K562 (cell line): ENCODE measurements around the gene ARID5B. TPM values are rescaled to one million over a fixed set of nuclear protein-coding genes. Genes with fewer than 3 reads are reported as not detected.

Experiments
- ATAC-seq: fragments of 200-7000 bp; cut with Tn5 transposase; 3 replicates; pipeline ENCODE4 v1.9.1; 2020; ENCODE audit warnings: moderate library complexity
- BruUV-seq: library from RNA; stranded (reverse); fragments of 400-500 nt; replicated peaks from 2 replicates; lab custom pipeline; 2021; lab: Mats Ljungman, UMichigan
- CTCF ChIA-PET: fragments of 300-600 bp; formaldehyde crosslinking; extraction: SDS; loops from one replicate; lab custom pipeline; 2021; ENCODE audit warnings: low intra/inter-chr PET ratio; lab: Yijun Ruan, JAX
- POLR2A ChIA-PET: fragments of 300-600, 350-650 bp; sonication (Branson Sonifier 250); formaldehyde crosslinking; extraction: SDS; loops from one replicate; lab custom pipeline; 2021; ENCODE audit warnings: antibody characterized with exemption, inconsistent platforms; lab: Yijun Ruan, JAX
- DNase-seq, 4 experiments: peaks; one replicate each; pipeline versions ENCODE4 v3.0.0 to v3.0.0-alpha.2; 2011 to 2018; ENCODE audit warnings: low spot score in 3 of 4, mixed read lengths in 3 of 4; ENCODE audit errors: extremely low read depth in 1 of 4
- FAIRE-seq: peaks from 2 replicates; lab custom pipeline; 2011; peaks lifted over from hg19 to GRCh38; lab: Jason Lieb, UNC
- H2AFZ ChIP-seq: 2 replicates; pipeline ENCODE4 v1.6.0; 2011; ENCODE audit warnings: low read depth, low read length, control low read depth, inconsistent platforms
- H3K27ac ChIP-seq: fragments of 200-600 bp; 3 replicates; pipeline ENCODE4 v1.8.0; 2011; ENCODE audit warnings: low read depth, mild to moderate bottlenecking, control low read depth, inconsistent platforms, low read length, moderate library complexity, mixed read lengths; ENCODE audit errors: extremely low read depth
- H3K27me3 ChIP-seq, 2 experiments: fragments of 300-600 bp in 1 of 2; 2 replicates in 1 of 2; 3 replicates in 1 of 2; pipeline versions ENCODE4 v1.6.0 to v1.8.0; 2011; ENCODE audit warnings: inconsistent platforms in 2 of 2, low read length in 2 of 2, mild to moderate bottlenecking in 1 of 2, mixed read lengths in 1 of 2, moderate library complexity in 1 of 2; ENCODE audit not compliant: control insufficient read depth in 2 of 2, insufficient read depth in 2 of 2
- H3K36me3 ChIP-seq: fragments of 300-600 bp; 3 replicates; pipeline ENCODE4 v1.8.0; 2011; ENCODE audit warnings: mild to moderate bottlenecking, low read length, inconsistent platforms; ENCODE audit not compliant: control insufficient read depth, insufficient read depth
- H3K4me1 ChIP-seq, 2 experiments: fragments of 200-600 bp in 1 of 2; replicated peaks in 1 of 2; 2 replicates in 1 of 2; 3 replicates in 1 of 2; pipeline versions ENCODE4 v1.5.1 to v1.8.0; 2011; ENCODE audit warnings: inconsistent platforms in 2 of 2, low read length in 2 of 2, mild to moderate bottlenecking in 1 of 2, mixed read lengths in 1 of 2, moderate library complexity in 1 of 2; ENCODE audit not compliant: control insufficient read depth in 2 of 2, insufficient read depth in 2 of 2
- H3K4me2 ChIP-seq: 2 replicates; pipeline ENCODE4 v1.6.1; 2011; ENCODE audit warnings: low read length, control low read depth, inconsistent platforms, mixed read lengths; ENCODE audit not compliant: insufficient read depth
- H3K4me3 ChIP-seq: fragments of 200-600 bp; sonication (generic), shearing (Covaris generic); 2 replicates; pipeline ENCODE4 v1.5.1; 2016; ENCODE audit warnings: control low read depth, inconsistent platforms
- H3K79me2 ChIP-seq: fragments of 200-600 bp; 3 replicates; pipeline ENCODE4 v1.8.0; 2011; ENCODE audit warnings: low read length, inconsistent platforms; ENCODE audit not compliant: control insufficient read depth, insufficient read depth
- H3K9ac ChIP-seq, 2 experiments: 2 replicates each; pipeline versions ENCODE4 v1.6.0 to v1.6.1; 2011; ENCODE audit warnings: low read depth in 2 of 2, low read length in 2 of 2, control low read depth in 1 of 2, inconsistent platforms in 1 of 2, mild to moderate bottlenecking in 1 of 2, mixed read lengths in 1 of 2; ENCODE audit not compliant: insufficient read depth in 1 of 2
- H3K9me1 ChIP-seq: one replicate; pipeline ENCODE4 v1.6.0; 2011; ENCODE audit warnings: inconsistent platforms, mild to moderate bottlenecking, low read length, moderate library complexity; ENCODE audit not compliant: control insufficient read depth, insufficient read depth
- H3K9me3 ChIP-seq: replicated peaks from 2 replicates; pipeline ENCODE4 v1.5.1; 2011; ENCODE audit warnings: low read depth, low read length, inconsistent platforms; ENCODE audit not compliant: control insufficient read depth, insufficient read depth
- H4K20me1 ChIP-seq: replicated peaks from 2 replicates; pipeline ENCODE4 v1.6.1; 2011; ENCODE audit warnings: low read length, inconsistent platforms, mixed read lengths; ENCODE audit not compliant: control insufficient read depth, insufficient read depth
- BCOR ChIP-seq: fragments of 450-650 bp; IDR thresholded peaks from 2 replicates; pipeline ENCODE4 v1.6.1; 2016
- CCNT2 ChIP-seq: IDR thresholded peaks from 2 replicates; pipeline ENCODE4 v1.6.1; 2011; ENCODE audit warnings: borderline replicate concordance, low read depth, mild to moderate bottlenecking, moderate library complexity, mixed read lengths, low read length; ENCODE audit not compliant: insufficient read length; ENCODE audit errors: extremely low read depth
- ELF2 ChIP-seq: fragments of 250-450 bp; sonication (Bioruptor Pico); IDR thresholded peaks from 2 replicates; pipeline ENCODE4 v1.5.0; 2021; ENCODE audit warnings: mild to moderate bottlenecking
- ETV5 ChIP-seq: sonication (generic); formaldehyde crosslinking; IDR thresholded peaks from 2 replicates; pipeline ENCODE4 v1.4.0; 2020; ENCODE audit warnings: low read depth, mild to moderate bottlenecking, missing genetic modification reagents
- KHSRP ChIP-seq: fragments of 450-650 bp; IDR thresholded peaks from 2 replicates; pipeline ENCODE4 v1.6.1; 2017
- MCM7 ChIP-seq, 2 experiments: fragments of 450-650 bp; IDR thresholded peaks; 2 replicates each; pipeline ENCODE4 v1.6.1; 2016 to 2018
- MYNN ChIP-seq, 2 experiments: sonication (generic); formaldehyde crosslinking in 1 of 2; IDR thresholded peaks; 2 replicates each; pipeline versions ENCODE4 v1.5.0 to v1.6.1; 2016 to 2020; ENCODE audit warnings: antibody characterized with exemption in 1 of 2, missing genetic modification reagents in 1 of 2
- NFYB ChIP-seq: IDR thresholded peaks from 2 replicates; pipeline ENCODE4 v1.6.1; 2011; ENCODE audit warnings: mild to moderate bottlenecking, moderate library complexity; ENCODE audit not compliant: insufficient read length; ENCODE audit errors: extremely low read depth
- POLR2B ChIP-seq: fragments of 450-650 bp; IDR thresholded peaks from 2 replicates; pipeline ENCODE4 v1.6.1; 2018; ENCODE audit warnings: low read depth; ENCODE audit not compliant: partially characterized antibody
- RB1 ChIP-seq: fragments of 450-650 bp; IDR thresholded peaks from 2 replicates; pipeline ENCODE4 v1.6.1; 2017; ENCODE audit warnings: low read depth, mild to moderate bottlenecking
- RBM22 ChIP-seq: fragments of 200-400 bp; formaldehyde crosslinking; IDR thresholded peaks from 2 replicates; pipeline ENCODE4 v1.6.1; 2018; ENCODE audit warnings: low read length, low read depth; ENCODE audit not compliant: poor library complexity, severe bottlenecking
- ZBED1 ChIP-seq: IDR thresholded peaks from 2 replicates; pipeline ENCODE4 v1.6.1; 2014
- ZNF134 ChIP-seq: fragments of 250-450 bp; sonication (Bioruptor Pico); conservative IDR thresholded peaks from 2 replicates; pipeline ENCODE4 v1.4.0; 2020
- ZNF445 ChIP-seq: fragments of 250-450 bp; sonication (Bioruptor Pico); IDR thresholded peaks from 2 replicates; pipeline ENCODE4 v1.4.0; 2020; ENCODE audit warnings: low read depth, mild to moderate bottlenecking, moderate library complexity
- WGBS: fragments of 100-300 bp; shearing (Covaris generic); methylation state at CpG from one replicate; pipeline ENCODE4 v1.1.6; 2016; ENCODE audit warnings: low coverage, mixed read lengths; ENCODE audit not compliant: insufficient coverage; ENCODE audit errors: missing lambda C conversion rate; 5-methylcytosine and 5-hydroxymethylcytosine counted together
- in situ Hi-C: fragments of 300-500 bp; cut with MboI; formaldehyde crosslinking; loops from 4 replicates; pipeline ENCODE4 v1.15.0; 2018; ENCODE audit warnings: inconsistent platforms, mixed read lengths
- intact Hi-C: fragments of 100-400 bp; cut with micrococcal nuclease; formaldehyde crosslinking; loops from 2 replicates; pipeline ENCODE4 v1.14.2; 2022
- polyA plus RNA-seq, 8 experiments: library from polyadenylated mRNA; depleted of rRNA in 4 of 8; stranded (reverse) in 5 of 8; unstranded in 3 of 8; fragments of >200 nt; fragmentation: Nextera tagmentation in 2 of 8; fragmentation: Illumina TruSeq in 1 of 8; extraction: Ambion mirVana in 2 of 8; extraction: Trizol in 1 of 8; gene quantifications; 2 replicates each; pipeline versions ENCODE4 v1.2.1 to v1.2.3, GENCODE V29; 2011 to 2014; ENCODE audit warnings: inconsistent platforms in 1 of 8, missing spikeins in 1 of 8
- total RNA-seq, 7 experiments: library from RNA; depleted of rRNA in 6 of 7; stranded (reverse); fragments of >200 nt in 6 of 7; fragmentation: Illumina TruSeq in 2 of 7; extraction: Trizol in 2 of 7; gene quantifications; 2 replicates each; pipeline versions ENCODE4 v1.2.1 to v1.2.3, GENCODE V29; 2011 to 2021; ENCODE audit warnings: low replicate concordance in 1 of 7
- TF ChIP-seq, protein P1 (sequence below): IDR thresholded peaks from 3 replicates; pipeline ENCODE4 v1.6.1; 2011; ENCODE audit warnings: borderline replicate concordance, mild to moderate bottlenecking; ENCODE audit not compliant: insufficient read length, insufficient read depth

Gene ARID5B
- total and polyA plus RNA-seq, 9 of the 15 experiments (the other 6 are each of a cell fraction or from before 2014, with no cell fraction given), result 0.48 to 1.6 (median 0.80) TPM

DNA sequence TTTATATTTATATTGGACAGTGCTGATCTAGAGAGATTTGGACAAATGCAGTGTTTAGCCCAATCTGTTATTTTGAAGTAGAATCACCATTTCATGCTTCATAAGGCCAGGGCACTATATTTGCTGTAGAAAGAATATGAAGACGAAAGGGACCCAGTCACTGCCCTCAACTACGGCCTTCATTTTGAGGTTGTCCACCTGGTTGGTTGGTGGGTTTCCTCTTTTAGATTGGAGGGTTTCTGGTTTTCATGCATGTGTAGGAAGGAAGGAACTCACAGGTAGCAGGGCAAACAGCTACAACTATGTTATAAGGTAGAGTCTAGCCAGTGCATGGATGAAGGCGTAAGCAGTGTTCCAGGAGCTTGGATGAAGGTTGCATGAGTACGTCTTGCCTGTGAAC lies 56.3 kb downstream of the ARID5B start:
- ChIA-PET CTCF (no interaction called here), POLR2A (interaction anchor here (1.0 kb wide), 1 partner anchor 13 kb away, joined by 4 read pairs; no protein-coding TSS in a partner anchor)
- no peak for FAIRE-seq
- no TSS peak for BruUV-seq
- intact Hi-C loops (no loop called here), in situ Hi-C loops (no loop called here)
- Histone ChIP-seq H3K9me3 (no peaks in the 10 kb centered on the region), H3K79me2 (no peaks in the 10 kb centered on the region), H3K9ac (no peak overlapping the region), H3K4me3 (no peak overlapping the region), H2AFZ (no peak overlapping the region), H3K27ac (no peak overlapping the region), H3K9me1 (peaks cover 3% of the 10 kb centered on the region), H3K36me3 (no peaks in the 10 kb centered on the region), H4K20me1 (no peaks in the 10 kb centered on the region), H3K27me3 (no peaks in the 10 kb centered on the region), H3K4me2 (no peak overlapping the region), H3K4me1 (no peaks in the 10 kb centered on the region)
- DNase-seq, result no peak
- no peak for ATAC-seq
- TF ChIP-seq POLR2B (no peak), MYNN (IDR thresholded peaks at IDR 0.05) (no peak), MYNN (CRISPR knock-in tag; IDR thresholded peaks at IDR 0.05) (no peak), RB1 (no peak)
- TF ChIP-seq, protein P1, sequence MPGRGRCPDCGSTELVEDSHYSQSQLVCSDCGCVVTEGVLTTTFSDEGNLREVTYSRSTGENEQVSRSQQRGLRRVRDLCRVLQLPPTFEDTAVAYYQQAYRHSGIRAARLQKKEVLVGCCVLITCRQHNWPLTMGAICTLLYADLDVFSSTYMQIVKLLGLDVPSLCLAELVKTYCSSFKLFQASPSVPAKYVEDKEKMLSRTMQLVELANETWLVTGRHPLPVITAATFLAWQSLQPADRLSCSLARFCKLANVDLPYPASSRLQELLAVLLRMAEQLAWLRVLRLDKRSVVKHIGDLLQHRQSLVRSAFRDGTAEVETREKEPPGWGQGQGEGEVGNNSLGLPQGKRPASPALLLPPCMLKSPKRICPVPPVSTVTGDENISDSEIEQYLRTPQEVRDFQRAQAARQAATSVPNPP, result no peak
- 67% methylated on average over 4 of the region's 4 CpGs for WGBS

- no peaks in the 10 kb centered on the region for H3K9me3 ChIP-seq
- no peak overlapping the region for H3K4me3 ChIP-seq
- ChIA-PET CTCF (no interaction called here), POLR2A (interaction anchor here (1.0 kb wide), 1 partner anchor 13 kb away, joined by 4 read pairs; no protein-coding TSS in a partner anchor)
- DNase-seq (no peak), ATAC-seq (no peak), FAIRE-seq (no peak)
- WGBS, result 77% methylated on average over 12 of the region's 12 CpGs
- BruUV-seq, result no TSS peak
- H4K20me1 ChIP-seq, result no peaks in the 10 kb centered on the region
- H3K9me1 ChIP-seq, result peaks cover 3% of the 10 kb centered on the region
- H3K9ac ChIP-seq, result no peak overlapping the region
- no peaks in the 10 kb centered on the region; a peak in 1 of 5 replicates for H3K27me3 ChIP-seq
- H2AFZ ChIP-seq, result no peak overlapping the region
- H3K4me2 ChIP-seq, result no peak overlapping the region
- no peaks in the 10 kb centered on the region for H3K79me2 ChIP-seq
- H3K27ac ChIP-seq, result no peak overlapping the region
- H3K36me3 ChIP-seq, result no peaks in the 10 kb centered on the region
- H3K4me1 ChIP-seq, result no peaks in the 10 kb centered on the region
- in situ Hi-C loops (no loop called here), intact Hi-C loops (no loop called here)
- no peak for TF ChIP-seq MCM7 (IDR thresholded peaks at IDR 0.05)
- no peak for TF ChIP-seq NFYB
- TF ChIP-seq ZNF445 (CRISPR knock-in tag), result no peak
- no peak for TF ChIP-seq BCOR
- no peak for TF ChIP-seq KHSRP
- no peak for TF ChIP-seq ZBED1
- no peak for TF ChIP-seq CCNT2
- no peak for TF ChIP-seq ZNF134 (CRISPR knock-in tag)
- TF ChIP-seq ETV5, result no peak
- no peak for TF ChIP-seq ELF2
- TF ChIP-seq RBM22, result no peak
These were observed 56.8 kb downstream of the ARID5B start for GRCh38 chr10:61958311-61958710.
